NCI-H1694 treated with DMSO at 0.1 percent for 48 hours (cell line): ENCODE results near the gene GFER.
"Not testable (repeated sequence)": the region's sequence is repeated elsewhere in the genome, so short reads cannot be mapped to it uniquely, and the experiment has no call there.

ENCODE experiments used
- DNase-seq: peaks from one replicate; lab custom pipeline; 2025; lab: John Stamatoyannopoulos, UW

Gene GFER

GRCh38 chr16:1957434-1958142, 26.4 kb upstream of the GFER start:
- not testable (repeated sequence) for DNase-seq

- DNase-seq: not testable (repeated sequence)
Measured at GRCh38 chr16:1958143-1958491, 25.9 kb upstream of the GFER start.

DNA sequence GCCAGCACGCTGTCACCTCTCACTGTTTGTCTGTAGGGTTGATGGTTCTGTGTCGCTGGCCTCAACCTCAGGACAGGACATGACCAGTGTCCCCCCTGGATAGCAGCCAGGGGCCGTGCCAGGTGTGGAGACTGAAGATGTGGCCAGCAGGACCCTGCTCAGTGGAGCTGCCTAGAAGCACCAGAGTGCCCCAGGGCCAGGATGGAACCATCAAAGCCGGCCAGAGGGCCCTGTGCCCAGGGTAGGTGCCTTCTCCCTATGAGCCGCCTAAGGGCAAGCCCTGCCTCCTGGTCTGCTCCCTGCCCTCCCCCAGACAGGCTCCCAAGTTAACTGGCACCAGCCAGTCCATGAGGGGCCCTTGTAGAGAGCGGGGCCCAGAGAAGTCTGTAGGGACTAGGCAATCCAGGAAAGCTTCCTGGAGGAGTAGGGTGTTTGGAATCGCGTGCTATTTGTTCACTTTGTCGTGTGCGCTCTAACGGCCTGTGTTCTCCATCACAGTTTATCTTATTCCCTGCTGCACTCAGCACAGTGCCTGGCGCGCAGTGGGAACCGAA, 25.2 kb upstream of the GFER start:
- DNase-seq: no peak

- peak; percentile 66 for DNase-seq
Measured at GRCh38 chr16:1959269-1960039, 24.5 kb upstream of the GFER start, which contains the start of gene NDUFB10. TSS of gene NDUFB10 (plus strand) at chr16:1959538. CDS start at chr16:1959625, 87 bp downstream.

GRCh38 chr16:1960665-1961630, 23.0 kb upstream of the GFER start:
- peak; percentile 82 for DNase-seq

- DNase-seq: no peak
Measured at GRCh38 chr16:1961651-1962067, 22.3 kb upstream of the GFER start.

DNA sequence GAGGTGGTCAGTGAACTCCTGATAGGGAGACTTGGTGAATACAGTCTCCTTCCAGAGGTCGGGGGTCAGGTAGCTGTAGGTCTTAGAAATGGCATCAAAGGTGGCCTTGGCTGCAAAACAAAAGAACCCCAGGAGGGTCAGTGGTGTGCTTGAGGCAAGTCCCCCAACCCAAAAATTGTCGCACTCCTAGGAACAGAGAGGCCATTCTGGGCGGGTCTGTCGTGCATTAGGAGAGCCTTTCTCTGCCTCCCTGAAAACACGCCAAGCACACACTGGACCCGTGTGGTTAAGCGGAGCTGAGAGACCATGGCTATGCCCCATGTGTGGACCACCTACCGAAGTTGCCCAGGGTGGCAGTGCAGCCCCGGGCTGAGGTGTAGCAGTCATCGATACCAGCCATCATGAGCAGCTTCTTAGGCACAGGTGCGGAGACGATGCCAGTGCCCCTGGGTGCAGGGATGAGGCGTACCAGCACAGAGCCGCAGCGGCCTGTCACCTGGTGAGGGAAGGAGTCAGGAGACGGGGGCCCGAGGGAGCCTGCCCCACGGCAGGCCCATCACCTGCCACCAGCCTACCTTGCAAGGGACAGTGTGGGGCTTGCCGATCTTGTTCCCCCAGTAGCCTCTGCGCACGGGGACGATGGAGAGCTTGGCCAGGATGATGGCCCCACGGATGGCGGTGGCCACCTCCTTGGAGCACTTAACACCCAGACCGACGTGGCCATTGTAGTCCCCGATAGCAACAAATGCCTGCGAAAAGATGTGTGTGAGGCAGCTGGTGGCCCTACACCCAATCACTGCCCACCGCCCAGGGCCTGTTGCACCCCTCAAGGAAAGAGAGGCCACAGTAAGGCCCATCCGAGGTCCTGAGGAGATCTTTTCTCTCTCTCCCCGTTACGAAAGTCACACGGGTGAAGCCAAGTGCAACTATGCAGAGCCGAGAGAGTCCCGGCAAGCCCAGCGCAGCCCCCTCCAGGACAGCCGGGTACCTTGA, 21.5 kb upstream of the GFER start:
- DNase-seq: not testable (repeated sequence)

- DNase-seq: no peak
Measured at GRCh38 chr16:1963806-1964505, 20.0 kb upstream of the GFER start.

GRCh38 chr16:1964506-1965395, 19.2 kb upstream of the GFER start, which contains the start of gene RPS2:
TSS of gene RPS2 (minus strand) at chr16:1964826. CDS start at chr16:1964625, 201 bp downstream.
- DNase-seq: peak; percentile 96

DNA sequence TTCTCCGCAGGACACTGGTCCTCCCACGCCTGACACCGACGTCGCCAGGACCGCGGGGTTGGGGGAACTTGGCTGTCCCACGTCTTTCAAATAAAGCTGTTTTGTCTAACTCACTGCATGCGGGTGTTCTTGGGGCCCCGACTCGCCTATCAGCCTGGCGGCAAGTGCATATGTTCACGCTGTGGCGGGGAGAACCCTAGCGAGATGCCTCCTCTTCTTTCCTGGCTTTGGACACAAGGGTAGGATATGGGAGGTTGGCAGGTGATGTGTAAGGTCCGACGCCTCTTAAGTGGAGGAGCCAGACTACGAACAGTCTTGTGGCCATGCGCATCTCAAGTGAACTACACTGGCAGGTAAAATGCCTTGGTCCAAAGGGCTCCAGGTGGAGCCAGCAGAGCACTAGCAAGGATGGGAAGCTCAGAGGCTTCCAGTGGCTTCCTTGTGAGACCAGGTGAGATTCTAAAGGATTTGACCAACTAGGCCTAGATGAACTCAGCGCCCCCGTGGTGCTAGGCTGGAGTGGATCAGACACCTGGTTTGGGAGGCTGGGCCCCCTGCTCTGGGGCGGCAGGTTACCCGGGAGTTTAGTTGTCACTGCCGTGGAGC, 18.5 kb upstream of the GFER start:
- DNase-seq: no peak

DNA sequence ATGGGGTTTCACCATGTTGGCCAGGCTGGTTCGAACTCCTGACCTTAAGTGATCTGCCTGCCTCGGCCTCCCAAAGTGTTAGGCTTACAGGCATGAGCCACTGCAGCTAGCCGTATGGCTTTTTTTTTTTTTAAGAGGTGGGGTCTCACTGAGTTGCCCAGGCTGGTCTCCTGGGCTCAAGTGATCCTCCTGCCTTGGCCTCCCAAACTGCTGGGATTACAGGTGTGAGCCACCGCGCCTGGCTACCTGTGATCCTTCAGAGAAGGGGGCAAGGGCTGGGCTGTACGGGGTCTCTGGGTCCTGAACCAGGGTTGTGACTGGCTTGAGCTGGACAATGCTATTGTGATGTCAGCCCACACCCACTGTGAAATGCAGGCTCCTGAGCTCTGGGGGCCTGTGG, 17.5 kb upstream of the GFER start, which contains the start of gene RNF151:
TSS of gene RNF151 (plus strand) at position 397 of the 400 bp plus-strand sequence. CDS start 26 bp downstream, outside the sequence.
- no peak for DNase-seq

GRCh38 chr16:1968146-1968953, 15.6 kb upstream of the GFER start:
- DNase-seq: no peak

DNA sequence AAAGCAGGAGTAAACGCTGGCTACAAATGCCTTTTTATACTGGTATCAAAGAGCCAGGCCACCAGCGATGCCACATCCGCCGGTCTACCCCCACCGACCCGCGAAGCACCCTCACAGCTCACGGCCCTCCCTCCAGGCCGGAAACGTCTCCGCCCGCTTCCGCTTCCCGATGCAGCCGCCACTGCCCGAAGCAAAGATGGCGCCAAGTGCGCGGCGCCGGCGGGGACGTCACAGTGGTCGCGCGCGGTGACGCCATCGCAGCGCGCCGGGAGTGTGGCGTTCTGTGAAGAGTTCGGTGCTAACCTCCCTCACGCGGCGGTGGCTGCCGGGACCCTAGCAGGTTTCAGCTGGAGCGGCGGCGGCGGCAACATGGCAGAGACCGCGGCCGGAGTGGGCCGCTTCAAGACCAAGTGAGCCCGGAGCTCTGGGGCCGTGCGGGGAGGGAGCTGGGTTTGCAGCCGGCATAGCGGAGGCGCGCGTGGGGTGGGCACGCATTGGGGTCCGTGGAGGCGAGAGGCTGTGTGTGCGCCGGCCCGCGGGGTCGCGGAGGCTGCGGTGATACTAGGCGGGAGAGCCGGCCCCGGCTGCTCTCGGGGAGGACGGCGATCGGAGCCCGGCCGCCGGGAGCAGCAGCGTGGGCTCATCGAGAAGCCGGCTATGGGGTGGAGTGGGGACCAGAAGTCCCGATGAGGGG, 12.1 kb upstream of the GFER start, which contains the start of gene TBL3:
TSS of gene TBL3 (plus strand) at position 258 of the 694 bp plus-strand sequence. CDS start at position 370, 112 bp downstream.
- DNase-seq: peak; percentile 71

DNA sequence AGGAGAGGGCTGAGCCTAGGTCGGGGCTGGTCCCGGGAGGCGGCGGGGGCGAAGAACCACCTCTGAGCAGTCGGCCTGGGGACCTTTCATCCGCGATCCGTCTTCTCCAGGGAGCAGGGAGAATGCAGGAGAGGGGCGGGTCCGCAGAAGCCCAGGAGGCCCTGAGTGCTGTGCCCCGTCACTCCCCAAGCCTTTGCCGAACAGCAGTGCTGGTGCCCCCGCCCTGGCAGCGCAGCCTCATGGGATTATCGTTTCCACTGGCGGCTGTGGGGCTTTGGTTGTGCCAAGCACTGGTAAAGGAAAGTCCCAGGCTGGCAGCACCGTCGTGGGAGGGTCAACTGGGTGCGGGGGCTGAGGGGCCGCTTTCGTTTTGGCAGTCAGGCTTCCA, 11.5 kb upstream of the GFER start:
- no peak for DNase-seq

DNA sequence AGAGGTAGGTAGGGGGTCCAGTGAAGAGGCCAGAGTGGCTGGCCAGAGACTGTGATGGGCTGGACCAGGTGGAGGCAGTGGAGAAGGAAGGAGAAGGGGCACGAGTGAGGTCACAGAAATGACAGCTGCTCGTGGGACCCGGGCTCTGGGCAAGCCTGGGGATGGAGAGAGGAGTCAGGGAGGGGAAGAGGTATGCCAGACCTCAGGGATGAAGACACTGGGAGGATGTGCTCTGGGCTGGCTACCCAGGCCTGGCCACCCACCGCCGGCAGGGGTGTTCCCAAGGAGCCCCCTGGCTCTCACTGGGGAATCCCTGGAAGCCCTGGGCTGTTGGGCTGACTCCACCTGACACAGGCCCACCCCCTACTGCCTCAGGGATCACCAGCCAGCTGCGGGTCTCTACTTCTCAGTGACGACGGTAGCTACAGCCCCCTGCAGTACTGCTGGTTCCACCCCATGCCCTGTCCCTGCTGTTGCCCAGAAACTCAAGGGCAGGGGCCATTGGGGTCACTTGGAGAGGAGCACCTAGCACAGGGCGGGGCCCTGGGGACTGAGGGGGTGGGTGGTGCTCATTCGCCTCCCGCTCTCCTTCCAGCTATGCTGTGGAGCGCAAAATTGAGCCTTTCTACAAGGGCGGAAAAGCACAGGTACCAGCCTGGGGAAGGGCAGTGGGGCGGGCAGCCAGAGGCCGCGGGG, 10.4 kb upstream of the GFER start:
- DNase-seq: no peak
